Spinal cord (tissue), 10 donors: ENCODE results near the gene BEAN1. TPM values are rescaled to one million over a fixed set of nuclear protein-coding genes. Genes with fewer than 3 reads are reported as not detected.

ENCODE experiments used
- DNase-seq, 6 donors: peaks; one replicate each; pipeline versions ENCODE4 v3.0.0 to v3.0.0-alpha.2; 2013 to 2015; ENCODE audit warnings: low spot score in 6 of 6, low read depth in 4 of 6
- H3K27ac ChIP-seq: one replicate; pipeline ENCODE4 v1.5.1; 2013; ENCODE audit warnings: low read depth, low read length, control low read depth
- H3K27me3 ChIP-seq: one replicate; pipeline ENCODE4 v1.6.1; 2013; ENCODE audit warnings: low read length; ENCODE audit not compliant: control insufficient read depth, insufficient read depth
- H3K36me3 ChIP-seq: one replicate; pipeline ENCODE4 v1.6.1; 2013; ENCODE audit warnings: low read length; ENCODE audit not compliant: control insufficient read depth, insufficient read depth
- H3K4me1 ChIP-seq: one replicate; pipeline ENCODE4 v1.6.1; 2013; ENCODE audit warnings: low read length; ENCODE audit not compliant: control insufficient read depth, insufficient read depth
- H3K4me3 ChIP-seq: one replicate; pipeline ENCODE4 v1.5.1; 2013; ENCODE audit warnings: low read depth, low read length, control low read depth
- H3K9me3 ChIP-seq: one replicate; pipeline ENCODE4 v1.6.1; 2013; ENCODE audit warnings: low read length; ENCODE audit not compliant: control insufficient read depth, insufficient read depth
- WGBS: methylation state at CpG from one replicate; pipeline ENCODE4 v1.1.5; 2013; ENCODE audit warnings: missing lambda C conversion rate; ENCODE audit not compliant: insufficient coverage; 5-methylcytosine and 5-hydroxymethylcytosine counted together
- long read RNA-seq, 4 donors: transcript quantifications; one replicate each; lab custom pipeline, GENCODE V29; 2026
- polyA plus RNA-seq, 2 donors: library from polyadenylated mRNA; unstranded; fragments of 120-200 nt; gene quantifications; one replicate each; pipeline ENCODE4 v1.2.1, GENCODE V29; 2013; ENCODE audit not compliant: insufficient read length in 2 of 2
- total RNA-seq, 2 donors: library from RNA; depleted of rRNA in 1 of 2; stranded (reverse); fragments of 120-200 nt in 1 of 2; fragments of >200 nt in 1 of 2; gene quantifications; one replicate each; pipeline versions ENCODE4 v1.2.3 to v1.2.4, GENCODE V29; 2013 to 2014
- donor health status: healthy.

The BEAN1 gene
- 1 to 10 TPM; 4.9 to 5.7 TPM for total RNA-seq
- 10 to 100 TPM; 26.1 to 27.0 TPM for polyA plus RNA-seq
- long read RNA-seq, donor 1, partial matches to known transcripts, result 47 of 53 reads
- long read RNA-seq, donor 1, other reads (novel, unspliced or antisense), result 0 of 53 reads
- long read RNA-seq, donor 2, partial matches to known transcripts, result 0 of 3 reads
- long read RNA-seq, donor 2, other reads (novel, unspliced or antisense), result 0 of 3 reads
- long read RNA-seq, donor 3, partial matches to known transcripts, result 0 of 4 reads
- long read RNA-seq, donor 3, other reads (novel, unspliced or antisense), result 0 of 4 reads
- long read RNA-seq, donor 4, partial matches to known transcripts, result 11 of 11 reads
- long read RNA-seq, donor 4, other reads (novel, unspliced or antisense), result 0 of 11 reads

GRCh38 chr16:66427036-66427860 lies at the start of gene BEAN1:
Gene BEAN1 (plus strand): TSS chr16:66427295. CDS start chr16:66437677, 10,382 bp downstream.
- H3K4me3 ChIP-seq, result peak within 1 kb of the TSS; percentile 26
- peaks cover 22% of the 10 kb centered on the region for H3K4me1 ChIP-seq
- H3K9me3 ChIP-seq, result no peaks in the 10 kb centered on the region
- 0% methylated on average over 113 of the region's 118 CpGs for WGBS
- H3K36me3 ChIP-seq, result no peaks in the 10 kb centered on the region
- peaks cover 60% of the 10 kb centered on the region for H3K27me3 ChIP-seq
- no peak within 1 kb of the TSS for H3K27ac ChIP-seq
- DNase-seq, result peak in 2 of 6 donors; percentile 62 to 68

- WGBS, result 90% methylated on average over 2 of the region's 3 CpGs
- no peak for DNase-seq
- H3K27me3 ChIP-seq, result no peaks in the 10 kb centered on the region
- no peak overlapping the region for H3K4me3 ChIP-seq
- no peaks in the 10 kb centered on the region for H3K36me3 ChIP-seq
- peaks cover 5% of the 10 kb centered on the region for H3K4me1 ChIP-seq
- no peak overlapping the region for H3K27ac ChIP-seq
- no peaks in the 10 kb centered on the region for H3K9me3 ChIP-seq
Measured at GRCh38 chr16:66377324-66377723, 49.8 kb upstream of the BEAN1 start.

GRCh38 chr16:66378741-66379570 lies 48.1 kb upstream of the BEAN1 start:
- no peaks in the 10 kb centered on the region for H3K27me3 ChIP-seq
- H3K4me1 ChIP-seq, result peaks cover 9% of the 10 kb centered on the region
- H3K27ac ChIP-seq, result no peak overlapping the region
- no peak overlapping the region for H3K4me3 ChIP-seq
- H3K9me3 ChIP-seq, result no peaks in the 10 kb centered on the region
- H3K36me3 ChIP-seq, result no peaks in the 10 kb centered on the region
- WGBS, result 86% methylated on average over 11 of the region's 18 CpGs
- DNase-seq, result no peak

- Histone ChIP-seq H3K27ac (no peak overlapping the region), H3K9me3 (no peaks in the 10 kb centered on the region), H3K36me3 (no peaks in the 10 kb centered on the region), H3K27me3 (no peaks in the 10 kb centered on the region), H3K4me1 (peaks cover 9% of the 10 kb centered on the region), H3K4me3 (no peak overlapping the region)
- DNase-seq, result no peak
- WGBS, result 96% methylated on average over 3 of the region's 3 CpGs
Measured at GRCh38 chr16:66379571-66379941, 47.5 kb upstream of the BEAN1 start.

- Histone ChIP-seq H3K27me3 (no peaks in the 10 kb centered on the region), H3K4me1 (peaks cover 9% of the 10 kb centered on the region), H3K27ac (no peak overlapping the region), H3K4me3 (no peak overlapping the region), H3K9me3 (no peaks in the 10 kb centered on the region), H3K36me3 (no peaks in the 10 kb centered on the region)
- 44% methylated on average over 3 of the region's 3 CpGs for WGBS
- no peak for DNase-seq
Measured at GRCh38 chr16:66380421-66380820, 46.7 kb upstream of the BEAN1 start.

- H3K27me3 ChIP-seq, result no peaks in the 10 kb centered on the region
- no peaks in the 10 kb centered on the region for H3K9me3 ChIP-seq
- DNase-seq, result no peak
- H3K27ac ChIP-seq, result peak overlapping the region; percentile 69
- no peak overlapping the region for H3K4me3 ChIP-seq
- H3K36me3 ChIP-seq, result no peaks in the 10 kb centered on the region
- 31% methylated on average over 3 of the region's 5 CpGs for WGBS
- peaks cover 9% of the 10 kb centered on the region for H3K4me1 ChIP-seq
Measured at GRCh38 chr16:66381585-66382170, 45.4 kb upstream of the BEAN1 start.

GRCh38 chr16:66382171-66382965 lies 44.7 kb upstream of the BEAN1 start:
- Histone ChIP-seq H3K36me3 (no peaks in the 10 kb centered on the region), H3K4me1 (peaks cover 9% of the 10 kb centered on the region), H3K4me3 (no peak overlapping the region), H3K27ac (peak overlapping the region; percentile 69), H3K9me3 (no peaks in the 10 kb centered on the region), H3K27me3 (no peaks in the 10 kb centered on the region)
- DNase-seq, result no peak
- WGBS, result 85% methylated on average over 12 of the region's 13 CpGs

GRCh38 chr16:66382966-66383299 lies 44.2 kb upstream of the BEAN1 start:
- WGBS, result no CpG with 5 or more reads among the region's 3 CpGs
- H3K27me3 ChIP-seq, result no peaks in the 10 kb centered on the region
- DNase-seq, result no peak
- H3K4me1 ChIP-seq, result peaks cover 9% of the 10 kb centered on the region
- peak overlapping the region; percentile 69 for H3K27ac ChIP-seq
- no peaks in the 10 kb centered on the region for H3K36me3 ChIP-seq
- no peaks in the 10 kb centered on the region for H3K9me3 ChIP-seq
- no peak overlapping the region for H3K4me3 ChIP-seq
